HCT116 (cell line): Measurements from ENCODE around the gene SLCO1B3. TPM values are rescaled to one million over a fixed set of nuclear protein-coding genes. Genes with fewer than 3 reads are reported as not detected.

Experiments
- ATAC-seq: fragments of 200-7000 bp; cut with Tn5 transposase; 2 replicates; pipeline ENCODE4 v1.9.1; 2020; ENCODE audit warnings: mild to moderate bottlenecking, moderate library complexity
- BruUV-seq: library from RNA; stranded (reverse); fragments of 400-500 nt; replicated peaks from 2 replicates; lab custom pipeline; 2021; lab: Mats Ljungman, UMichigan
- CTCF ChIA-PET: fragments of 300-600 bp; sonication (Branson Sonifier 250); formaldehyde crosslinking; loops from one replicate; lab custom pipeline; 2021; ENCODE audit warnings: antibody characterized with exemption; lab: Charles Lee
- POLR2A ChIA-PET: fragments of 300-600, 350-600 bp; sonication (Branson Sonifier 250); formaldehyde crosslinking; loops from one replicate; lab custom pipeline; 2021; ENCODE audit warnings: antibody characterized with exemption; lab: Charles Lee
- RAD21 ChIA-PET, 2 experiments: fragments of 300-600 bp; sonication (Branson Sonifier 250); formaldehyde crosslinking; loops; one replicate each; lab custom pipeline; 2023; ENCODE audit warnings: low total read pairs in 2 of 2; ENCODE audit not compliant: uncharacterized antibody in 2 of 2, unreplicated experiment in 2 of 2, low non-redundant PET in 1 of 2; lab: Charles Lee
- DNase-seq: peaks from one replicate; pipeline ENCODE4 v3.0.0-alpha.2; 2010; ENCODE audit warnings: low read depth, low spot score
- H2AFZ ChIP-seq: fragments of 200-600 bp; shearing (Covaris generic), sonication (generic); 2 replicates; pipeline ENCODE4 v1.6.1; 2017; ENCODE audit warnings: low read depth, mixed run types, mixed read lengths, antibody characterized with exemption, low read length; ENCODE audit not compliant: poor library complexity, severe bottlenecking
- H3K27ac ChIP-seq: 2 replicates; pipeline ENCODE4 v1.5.1; 2012; ENCODE audit warnings: low read depth, low read length
- H3K27me3 ChIP-seq: fragments of 200-600 bp; sonication (generic); 2 replicates; pipeline ENCODE4 v1.6.1; 2016; ENCODE audit warnings: mixed run types, low read length, mixed read lengths; ENCODE audit not compliant: insufficient read depth
- H3K36me3 ChIP-seq, 2 experiments: fragments of 200-500 bp in 1 of 2; fragments of 200-600 bp in 1 of 2; sonication (Bioruptor generic) in 1 of 2; sonication (generic) in 1 of 2; 2 replicates each; pipeline versions ENCODE4 v1.5.1 to v1.6.1; 2014 to 2016; ENCODE audit warnings: low read length in 2 of 2, inconsistent platforms in 1 of 2, mixed read lengths in 1 of 2, mixed run types in 1 of 2; ENCODE audit not compliant: insufficient read depth in 2 of 2, control insufficient read depth in 1 of 2
- H3K4me1 ChIP-seq, 2 experiments: fragments of 200-600 bp in 1 of 2; sonication (generic) in 1 of 2; 2 replicates each; pipeline versions ENCODE4 v1.5.1 to v1.6.1; 2012 to 2017; ENCODE audit warnings: low read length in 2 of 2, inconsistent platforms in 1 of 2, mild to moderate bottlenecking in 1 of 2, mixed read lengths in 1 of 2, mixed run types in 1 of 2, moderate library complexity in 1 of 2; ENCODE audit not compliant: insufficient read depth in 2 of 2, control insufficient read depth in 1 of 2
- H3K4me2 ChIP-seq: fragments of 200-600 bp; sonication (generic); 2 replicates; pipeline ENCODE4 v1.6.1; 2017; ENCODE audit warnings: mixed run types, low read length, mixed read lengths
- H3K4me3 ChIP-seq, 2 experiments: fragments of 200-600 bp in 1 of 2; sonication (generic) in 1 of 2; replicated peaks in 1 of 2; 2 replicates each; pipeline ENCODE4 v1.5.1; 2011 to 2016; ENCODE audit warnings: low read length in 2 of 2, control low read depth in 1 of 2, low read depth in 1 of 2, mild to moderate bottlenecking in 1 of 2, mixed read lengths in 1 of 2, mixed run types in 1 of 2
- H3K79me2 ChIP-seq: fragments of 200-600 bp; sonication (generic); 2 replicates; pipeline ENCODE4 v1.6.1; 2017; ENCODE audit warnings: mild to moderate bottlenecking, mixed run types, low read length, moderate library complexity, mixed read lengths; ENCODE audit not compliant: insufficient read depth
- H3K9ac ChIP-seq: fragments of 200-600 bp; sonication (generic); 2 replicates; pipeline ENCODE4 v1.6.1; 2016; ENCODE audit warnings: low read length, mixed read lengths
- H3K9me2 ChIP-seq: fragments of 200-600 bp; sonication (generic), shearing (Covaris generic); 2 replicates; pipeline ENCODE4 v1.6.1; 2017; ENCODE audit warnings: mixed run types, mild to moderate bottlenecking, moderate library complexity; ENCODE audit not compliant: insufficient read depth
- H3K9me3 ChIP-seq, 2 experiments: fragments of 200-500 bp in 1 of 2; fragments of 200-600 bp in 1 of 2; sonication (Bioruptor generic) in 1 of 2; sonication (generic) in 1 of 2; 2 replicates each; pipeline ENCODE4 v1.6.1; 2014 to 2017; ENCODE audit warnings: low read length in 2 of 2, mixed read lengths in 2 of 2, inconsistent platforms in 1 of 2, low read depth in 1 of 2, mild to moderate bottlenecking in 1 of 2, mixed run types in 1 of 2, moderate library complexity in 1 of 2; ENCODE audit not compliant: control insufficient read depth in 1 of 2, insufficient read depth in 1 of 2
- H4K20me1 ChIP-seq: fragments of 200-600 bp; sonication (generic), shearing (Covaris generic); 2 replicates; pipeline ENCODE4 v1.6.1; 2017; ENCODE audit warnings: mixed run types, mild to moderate bottlenecking, moderate library complexity; ENCODE audit not compliant: insufficient read depth
- ATF3 ChIP-seq: IDR thresholded peaks from 2 replicates; pipeline ENCODE4 v1.6.1; 2012
- CBX3 ChIP-seq: IDR thresholded peaks from 2 replicates; pipeline ENCODE4 v1.6.1; 2012; ENCODE audit warnings: low read depth
- CTCF ChIP-seq, 3 experiments: fragments of 200-600 bp in 1 of 3; sonication (generic) in 1 of 3; IDR thresholded peaks in 2 of 3; conservative IDR thresholded peaks in 1 of 3; 2 replicates each; pipeline ENCODE4 v1.5.1; 2012 to 2017; ENCODE audit warnings: low read depth in 2 of 3, low read length in 2 of 3, antibody characterized with exemption in 1 of 3, borderline replicate concordance in 1 of 3, control low read depth in 1 of 3, mild to moderate bottlenecking in 1 of 3, mixed read lengths in 1 of 3, mixed run types in 1 of 3, moderate library complexity in 1 of 3; ENCODE audit not compliant: insufficient read depth in 1 of 3
- EGR1 ChIP-seq: IDR thresholded peaks from 2 replicates; pipeline ENCODE4 v1.6.1; 2012; ENCODE audit warnings: low read depth
- ELF1 ChIP-seq: IDR thresholded peaks from 2 replicates; pipeline ENCODE4 v1.6.1; 2012; ENCODE audit warnings: low read depth, borderline replicate concordance
- EZH2 ChIP-seq: fragments of 200-600 bp; sonication (generic); IDR thresholded peaks from 2 replicates; pipeline ENCODE4 v1.6.1; 2017; ENCODE audit warnings: antibody characterized with exemption, mixed run types
- EZH2phosphoT487 ChIP-seq: fragments of 200-600 bp; IDR thresholded peaks from 2 replicates; pipeline ENCODE4 v1.6.1; 2018; ENCODE audit warnings: antibody characterized with exemption, borderline replicate concordance
- FOSL1 ChIP-seq: IDR thresholded peaks from 2 replicates; pipeline ENCODE4 v1.6.1; 2012; ENCODE audit warnings: low read depth
- JUND ChIP-seq: IDR thresholded peaks from 2 replicates; pipeline ENCODE4 v1.6.1; 2012
- MAX ChIP-seq: IDR thresholded peaks from 2 replicates; pipeline ENCODE4 v1.6.1; 2012
- POLR2AphosphoS5 ChIP-seq: IDR thresholded peaks from 2 replicates; pipeline ENCODE4 v1.6.1; 2011; ENCODE audit warnings: mild to moderate bottlenecking, low read depth, low read length, moderate library complexity
- REST ChIP-seq: IDR thresholded peaks from 2 replicates; pipeline ENCODE4 v1.6.1; 2012; ENCODE audit warnings: low read depth
- SP1 ChIP-seq: IDR thresholded peaks from 2 replicates; pipeline ENCODE4 v1.6.1; 2012; ENCODE audit warnings: low read depth
- SRF ChIP-seq: IDR thresholded peaks from 2 replicates; pipeline ENCODE4 v1.6.1; 2012; ENCODE audit warnings: low read depth
- TCF7L2 ChIP-seq: IDR thresholded peaks from 2 replicates; pipeline ENCODE4 v1.7.0; 2011; ENCODE audit warnings: borderline replicate concordance, inconsistent platforms; ENCODE audit not compliant: insufficient read depth, insufficient read length; ENCODE audit errors: extremely low read depth
- YY1 ChIP-seq: IDR thresholded peaks from 2 replicates; pipeline ENCODE4 v1.6.1; 2011; ENCODE audit warnings: low read length, low read depth, moderate library complexity, mild to moderate bottlenecking; ENCODE audit not compliant: insufficient replicate concordance; ENCODE audit errors: extremely low read depth
- ZBTB33 ChIP-seq: IDR thresholded peaks from 2 replicates; pipeline ENCODE4 v1.6.1; 2011; ENCODE audit warnings: mild to moderate bottlenecking, low read length, moderate library complexity; ENCODE audit not compliant: insufficient replicate concordance; ENCODE audit errors: extremely low read depth
- ZNF274 ChIP-seq: fragments of 200-500 bp; sonication (Bioruptor generic); IDR thresholded peaks from 2 replicates; pipeline ENCODE4 v1.6.1; 2014; ENCODE audit warnings: mild to moderate bottlenecking, low read depth, low read length, inconsistent platforms
- intact Hi-C: fragments of 100-400 bp; cut with micrococcal nuclease; formaldehyde crosslinking; loops from 2 replicates; pipeline ENCODE4 v1.10.0; 2022
- total RNA-seq: library from RNA; stranded (reverse); gene quantifications from one replicate; pipeline ENCODE4 v1.2.1, GENCODE V29; 2021; ENCODE audit not compliant: unreplicated experiment

Gene SLCO1B3
- total RNA-seq, 1 experiment from 2014 or later, result 5.4 TPM

GRCh38 chr12:20852649-20853048 lies 42.1 kb downstream of the SLCO1B3 start:
- Histone ChIP-seq H3K4me3 (no peak overlapping the region), H3K79me2 (peaks cover 7% of the 10 kb centered on the region; the same call in 1 of the 2 replicates), H3K9ac (no peak overlapping the region), H4K20me1 (no peaks in the 10 kb centered on the region), H3K4me2 (no peak overlapping the region), H2AFZ (no peak overlapping the region), H3K27me3 (no peaks in the 10 kb centered on the region), H3K9me2 (no peaks in the 10 kb centered on the region), H3K9me3 (no peaks in the 10 kb centered on the region), H3K27ac (no peak overlapping the region), H3K4me1 (no peaks in the 10 kb centered on the region), H3K36me3 (no peaks in the 10 kb centered on the region)
- POLR2A ChIA-PET, result no interaction called here
- RAD21 ChIA-PET, result no interaction called here
- intact Hi-C loops, result no loop called here
- CTCF ChIA-PET, result no interaction called here
- ATAC-seq, result no peak
- no peak for DNase-seq
- BruUV-seq, result no TSS peak
- TF ChIP-seq FOSL1 (no peak), CBX3 (no peak), MAX (no peak), ATF3 (no peak), REST (no peak), SP1 (no peak), EZH2 (no peak), TCF7L2 (no peak), YY1 (no peak), EZH2phosphoT487 (no peak), ELF1 (no peak), ZNF274 (no peak), CTCF (IDR thresholded peaks at IDR 0.05 in 2 of 3, conservative IDR thresholded peaks at IDR 0.05 in 1 of 3; ENCODE audit: borderline replicate concordance in 1 of 3, insufficient read depth in 1 of 3, low read depth in 2 of 3, low read length in 2 of 3) (no peak), ZBTB33 (no peak), SRF (no peak), EGR1 (no peak), JUND (no peak), POLR2AphosphoS5 (no peak)
